HG03045 (cell line): ENCODE data around the gene CRNKL1.

ENCODE experiments used
- ATAC-seq: cut with Tn5 transposase; IDR thresholded peaks from one replicate; pipeline ENCODE4 v1.9.1; 2021; ENCODE audit warnings: mild to moderate bottlenecking, moderate library complexity; ENCODE audit not compliant: unreplicated experiment

Gene CRNKL1

GRCh38 chr20:19986419-19986818 is 65.8 kb downstream of the CRNKL1 start:
- no peak for ATAC-seq
